Activated CD4-positive, alpha-beta T cell treated with anti-CD3 and anti-CD28 coated beads, Interleukin-2, Interleukin-4, amounts not matched to agents 100 ng/mL and 50 ng/mL, durations not matched to agents 16 hours and 8 hours (primary cell): Measurements from ENCODE around the gene AHRR.

ENCODE experiments used
- DNase-seq: peaks from one replicate; pipeline ENCODE4 v3.0.0-alpha.2; 2020; ENCODE audit warnings: low spot score

The AHRR gene

GRCh38 chr5:320524-321229 lies 837 bp upstream of the AHRR start:
- DNase-seq: no peak

- no peak for DNase-seq
Measured at GRCh38 chr5:321726-322251, 275 bp downstream of the AHRR start.

- DNase-seq: peak; percentile 44
Measured at GRCh38 chr5:322281-322941, 897 bp downstream of the AHRR start.

- no peak for DNase-seq
Measured at GRCh38 chr5:322942-323879, 1.7 kb downstream of the AHRR start.

GRCh38 chr5:324736-325612 lies 3.5 kb downstream of the AHRR start:
- DNase-seq: no peak

GRCh38 chr5:326109-326508 lies 4.6 kb downstream of the AHRR start:
- DNase-seq: no peak

GRCh38 chr5:329121-329735 lies 7.7 kb downstream of the AHRR start:
- DNase-seq: no peak

GRCh38 chr5:329768-330167 lies 8.3 kb downstream of the AHRR start:
- DNase-seq: no peak

GRCh38 chr5:332843-333242 lies 11.3 kb downstream of the AHRR start:
- peak; percentile 77 for DNase-seq

- DNase-seq: peak; percentile 81
Measured at GRCh38 chr5:333945-334344, 12.4 kb downstream of the AHRR start.

- DNase-seq: peak; percentile 53
Measured at GRCh38 chr5:334903-335739, 13.6 kb downstream of the AHRR start.

GRCh38 chr5:335740-336038 lies 14.2 kb downstream of the AHRR start:
- DNase-seq: no peak

GRCh38 chr5:337563-338130 lies 16.1 kb downstream of the AHRR start:
- DNase-seq: no peak

- no peak for DNase-seq
Measured at GRCh38 chr5:342501-343460, 21.3 kb downstream of the AHRR start.

- peak; percentile 54 for DNase-seq
Measured at GRCh38 chr5:343461-344401, 22.2 kb downstream of the AHRR start.

- no peak for DNase-seq
Measured at GRCh38 chr5:344668-345067, 23.2 kb downstream of the AHRR start.

- no peak for DNase-seq
Measured at GRCh38 chr5:345404-346195, 24.1 kb downstream of the AHRR start.
